Sigmoid colon (tissue), 4 donors: ENCODE data around the gene PQBP1.

Experiments used
- CTCF ChIP-seq, 4 experiments: fragments of 450-650 bp in 3 of 4; fragments of 200-600 bp in 1 of 4; IDR thresholded peaks; one replicate each; pipeline ENCODE4 v1.5.1; 2016 to 2019; ENCODE audit warnings: antibody characterized with exemption in 4 of 4, mild to moderate bottlenecking in 3 of 4, moderate library complexity in 2 of 4
- EP300 ChIP-seq, 4 donors: sonication (generic); formaldehyde crosslinking; IDR thresholded peaks; one replicate each; pipeline ENCODE4 v1.6.1; 2017; ENCODE audit warnings: antibody characterized with exemption in 4 of 4
- POLR2A ChIP-seq, 2 donors: fragments of 450-650 bp; IDR thresholded peaks; one replicate each; pipeline ENCODE4 v1.6.1; 2016; ENCODE audit warnings: antibody characterized with exemption in 2 of 2, mild to moderate bottlenecking in 2 of 2, moderate library complexity in 2 of 2
- POLR2AphosphoS5 ChIP-seq, 4 donors: sonication (generic); formaldehyde crosslinking; IDR thresholded peaks; one replicate each; pipeline ENCODE4 v1.6.1; 2017; ENCODE audit warnings: antibody characterized with exemption in 4 of 4

- TF ChIP-seq CTCF (IDR thresholded peaks at IDR 0.05): no peak
- TF ChIP-seq POLR2A (IDR thresholded peaks at IDR 0.05): no peak
- TF ChIP-seq EP300 (IDR thresholded peaks at IDR 0.05): no peak
- no peak for TF ChIP-seq POLR2AphosphoS5 (IDR thresholded peaks at IDR 0.05)
Observed at GRCh38 chrX:48920718-48921104, 23.0 kb downstream of the PQBP1 start.
